Endothelial cell of umbilical vein (primary cell): ENCODE results near the gene CCSER1. TPM values are rescaled to one million over a fixed set of nuclear protein-coding genes. Genes with fewer than 3 reads are reported as not detected.

Experiments used
- BruUV-seq: library from RNA; stranded (reverse); fragments of 400-500 nt; replicated peaks from 2 replicates; lab custom pipeline; 2021; lab: Mats Ljungman, UMichigan
- CTCF ChIA-PET: fragments of 300-600, 350-600 bp; sonication (Branson Sonifier 250); formaldehyde crosslinking; loops from one replicate; lab custom pipeline; 2021; ENCODE audit warnings: antibody characterized with exemption, inconsistent platforms; lab: Charles Lee
- POLR2A ChIA-PET: fragments of 300-600, 350-600 bp; sonication (Branson Sonifier 250); formaldehyde crosslinking; loops from one replicate; lab custom pipeline; 2021; ENCODE audit warnings: antibody characterized with exemption, inconsistent platforms; lab: Charles Lee
- DNase-seq: peaks from one replicate; pipeline ENCODE4 v3.0.0-alpha.2; 2011; ENCODE audit warnings: low read depth, low spot score
- FAIRE-seq: peaks from 2 replicates; lab custom pipeline; 2011; peaks lifted over from hg19 to GRCh38; lab: Jason Lieb, UNC
- H2AFZ ChIP-seq: 2 replicates; pipeline ENCODE4 v1.6.0; 2012; ENCODE audit warnings: low read depth, low read length, control low read depth, inconsistent platforms
- H3K27ac ChIP-seq: 2 replicates; pipeline ENCODE4 v1.5.1; 2011; ENCODE audit warnings: low read depth, mild to moderate bottlenecking, control low read depth, low read length, moderate library complexity; ENCODE audit not compliant: insufficient read depth
- H3K27me3 ChIP-seq, 2 experiments: 2 replicates each; pipeline versions ENCODE4 v1.6.0 to v1.6.1; 2011; ENCODE audit warnings: low read length in 2 of 2, mixed read lengths in 1 of 2; ENCODE audit not compliant: control insufficient read depth in 2 of 2, insufficient read depth in 2 of 2
- H3K36me3 ChIP-seq, 2 experiments: 2 replicates in 1 of 2; 3 replicates in 1 of 2; pipeline ENCODE4 v1.5.1; 2011; ENCODE audit warnings: low read length in 2 of 2, mild to moderate bottlenecking in 1 of 2, moderate library complexity in 1 of 2; ENCODE audit not compliant: control insufficient read depth in 2 of 2, insufficient read depth in 2 of 2; ENCODE audit errors: extremely low read depth in 1 of 2
- H3K4me1 ChIP-seq: 3 replicates; pipeline ENCODE4 v1.5.1; 2011; ENCODE audit warnings: mild to moderate bottlenecking, low read length; ENCODE audit not compliant: control insufficient read depth, insufficient read depth; ENCODE audit errors: extremely low read depth
- H3K4me2 ChIP-seq: 2 replicates; pipeline ENCODE4 v1.6.1; 2011; ENCODE audit warnings: low read length, control low read depth, mixed read lengths; ENCODE audit not compliant: insufficient read depth
- H3K4me3 ChIP-seq, 3 experiments: fragments of 200-600 bp in 1 of 3; sonication (generic), shearing (Covaris generic) in 1 of 3; replicated peaks in 1 of 3; 2 replicates each; pipeline ENCODE4 v1.5.1; 2011 to 2016; ENCODE audit warnings: control low read depth in 3 of 3, low read length in 3 of 3, mild to moderate bottlenecking in 2 of 3, inconsistent platforms in 1 of 3, low read depth in 1 of 3, moderate library complexity in 1 of 3; ENCODE audit not compliant: insufficient read depth in 1 of 3
- H3K79me2 ChIP-seq: 2 replicates; pipeline ENCODE4 v1.6.0; 2012; ENCODE audit warnings: low read length, inconsistent platforms; ENCODE audit not compliant: control insufficient read depth, insufficient read depth
- H3K9ac ChIP-seq: replicated peaks from 2 replicates; pipeline ENCODE3; 2011; ENCODE audit warnings: low read length, control low read depth; ENCODE audit not compliant: insufficient read depth; ENCODE audit errors: extremely low read depth
- H3K9me1 ChIP-seq: replicated peaks from 3 replicates; pipeline ENCODE4 v1.6.0; 2011; ENCODE audit warnings: mild to moderate bottlenecking, low read length; ENCODE audit not compliant: control insufficient read depth, insufficient read depth; ENCODE audit errors: extremely low read depth
- H3K9me3 ChIP-seq: replicated peaks from 2 replicates; pipeline ENCODE4 v1.5.1; 2012; ENCODE audit warnings: low read length, inconsistent platforms; ENCODE audit not compliant: control insufficient read depth, insufficient read depth
- H4K20me1 ChIP-seq: replicated peaks from 2 replicates; pipeline ENCODE3; 2011; ENCODE audit warnings: mild to moderate bottlenecking, low read length; ENCODE audit not compliant: control insufficient read depth, insufficient read depth; ENCODE audit errors: extremely low read depth
- EZH2 ChIP-seq: IDR thresholded peaks from 2 replicates; pipeline ENCODE4 v1.6.1; 2012; ENCODE audit warnings: borderline replicate concordance, low read depth, mild to moderate bottlenecking, moderate library complexity, low read length, inconsistent platforms; ENCODE audit not compliant: severe bottlenecking
- FOS ChIP-seq: IDR thresholded peaks from 2 replicates; pipeline ENCODE4 v1.6.1; 2011; ENCODE audit warnings: mild to moderate bottlenecking, low read length, moderate library complexity, borderline replicate concordance; ENCODE audit not compliant: insufficient read depth
- GATA2 ChIP-seq: IDR thresholded peaks from 2 replicates; pipeline ENCODE4 v1.7.0; 2011; ENCODE audit warnings: low read depth, mild to moderate bottlenecking, moderate library complexity, mixed read lengths, low read length; ENCODE audit not compliant: insufficient read length, insufficient read depth
- JUN ChIP-seq: IDR thresholded peaks from 2 replicates; pipeline ENCODE4 v1.6.1; 2011; ENCODE audit warnings: borderline replicate concordance, low read depth; ENCODE audit not compliant: insufficient read length, insufficient read depth
- MYC ChIP-seq: IDR thresholded peaks from one replicate; pipeline ENCODE4 v1.6.1; 2011; ENCODE audit warnings: mild to moderate bottlenecking, low read depth, low read length
- POLR2A ChIP-seq: IDR thresholded peaks from 2 replicates; pipeline ENCODE4 v1.6.1; 2012; ENCODE audit warnings: low read depth, mild to moderate bottlenecking, control low read depth, low read length
- POLR2AphosphoS5 ChIP-seq: IDR thresholded peaks from 2 replicates; pipeline ENCODE4 v1.6.1; 2012; ENCODE audit warnings: low read depth, mild to moderate bottlenecking, control low read depth, low read length, moderate library complexity; ENCODE audit not compliant: insufficient read depth
- dilution Hi-C: fragments of 300-500 bp; cut with MboI; formaldehyde crosslinking; loops from one replicate; pipeline ENCODE4 v1.15.0; 2019; ENCODE audit warnings: low sequenced_read_pairs; ENCODE audit not compliant: extremely low pct_ligation_motif_present
- intact Hi-C: fragments of 100-400 bp; cut with micrococcal nuclease; formaldehyde crosslinking; loops from one replicate; pipeline ENCODE4 v1.10.0; 2022
- polyA plus RNA-seq, 4 experiments: library from polyadenylated mRNA; depleted of rRNA in 3 of 4; stranded (reverse) in 3 of 4; unstranded in 1 of 4; fragments of >200 nt; gene quantifications; 2 replicates each; pipeline versions ENCODE4 v1.2.1 to v1.2.3, GENCODE V29; 2011 to 2012; ENCODE audit warnings: missing spikeins in 1 of 4
- total RNA-seq: library from RNA; stranded (reverse); gene quantifications from 2 replicates; pipeline ENCODE4 v1.2.3, GENCODE V29; 2021
- TF ChIP-seq, protein P1 (sequence below), 2 donors: IDR thresholded peaks; 1 replicate in 1 of 2; 2 replicates in 1 of 2; pipeline ENCODE4 v1.5.1; 2011; ENCODE audit warnings: low read length in 2 of 2, mild to moderate bottlenecking in 2 of 2, moderate library complexity in 2 of 2, control low read depth in 1 of 2, inconsistent platforms in 1 of 2, low read depth in 1 of 2; ENCODE audit not compliant: insufficient read depth in 1 of 2; ENCODE audit errors: extremely low read depth in 1 of 2
- TF ChIP-seq, protein P2 (sequence below): IDR thresholded peaks from 2 replicates; pipeline ENCODE4 v1.6.1; 2011; ENCODE audit not compliant: insufficient read depth, insufficient read length

Gene CCSER1
- total and polyA plus RNA-seq, 2 donors (not counting 3 experiments of a cell fraction or from before 2014, with no cell fraction given), result 0.11 to 1.8 TPM

DNA sequence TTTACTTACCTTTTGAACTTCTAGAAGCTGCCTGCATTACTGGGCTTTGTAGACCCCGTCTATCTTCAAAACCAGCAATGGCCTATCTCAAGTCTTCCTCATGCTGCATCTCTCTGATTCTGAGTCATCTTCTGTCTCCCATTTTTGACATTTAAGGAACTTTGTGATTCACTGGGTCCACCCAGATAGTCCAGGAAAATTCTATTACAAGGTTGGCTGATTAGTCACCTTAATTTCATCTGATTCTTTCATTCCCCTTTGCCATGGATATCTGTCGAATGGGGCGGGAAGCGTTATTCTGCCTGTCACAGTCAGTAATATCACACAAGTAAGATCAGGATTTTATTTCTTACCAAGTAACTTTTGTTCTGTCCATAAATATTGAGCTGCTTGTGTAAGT is 618.0 kb downstream of the CCSER1 start:
- dilution Hi-C loops, result no loop called here
- H3K27ac ChIP-seq, result no peak overlapping the region
- CTCF ChIA-PET, result interaction anchor here (0.6 to 1.1 kb wide), 6 partner anchors 10 to 862 kb away, joined by 3 to 5 read pairs (median 3); no protein-coding TSS in a partner anchor

More for the DNA sequence above, 618.0 kb downstream of the CCSER1 start:
- H3K9ac ChIP-seq, result no peak overlapping the region
- no peak overlapping the region for H3K4me3 ChIP-seq
- H4K20me1 ChIP-seq, result no peaks in the 10 kb centered on the region
- no peak overlapping the region for H2AFZ ChIP-seq
- no peak for DNase-seq
- TF ChIP-seq GATA2 (no peak), EZH2 (no peak), POLR2A (no peak), POLR2AphosphoS5 (no peak), FOS (no peak), MYC (no peak), JUN (no peak)
- TF ChIP-seq, protein P1, sequence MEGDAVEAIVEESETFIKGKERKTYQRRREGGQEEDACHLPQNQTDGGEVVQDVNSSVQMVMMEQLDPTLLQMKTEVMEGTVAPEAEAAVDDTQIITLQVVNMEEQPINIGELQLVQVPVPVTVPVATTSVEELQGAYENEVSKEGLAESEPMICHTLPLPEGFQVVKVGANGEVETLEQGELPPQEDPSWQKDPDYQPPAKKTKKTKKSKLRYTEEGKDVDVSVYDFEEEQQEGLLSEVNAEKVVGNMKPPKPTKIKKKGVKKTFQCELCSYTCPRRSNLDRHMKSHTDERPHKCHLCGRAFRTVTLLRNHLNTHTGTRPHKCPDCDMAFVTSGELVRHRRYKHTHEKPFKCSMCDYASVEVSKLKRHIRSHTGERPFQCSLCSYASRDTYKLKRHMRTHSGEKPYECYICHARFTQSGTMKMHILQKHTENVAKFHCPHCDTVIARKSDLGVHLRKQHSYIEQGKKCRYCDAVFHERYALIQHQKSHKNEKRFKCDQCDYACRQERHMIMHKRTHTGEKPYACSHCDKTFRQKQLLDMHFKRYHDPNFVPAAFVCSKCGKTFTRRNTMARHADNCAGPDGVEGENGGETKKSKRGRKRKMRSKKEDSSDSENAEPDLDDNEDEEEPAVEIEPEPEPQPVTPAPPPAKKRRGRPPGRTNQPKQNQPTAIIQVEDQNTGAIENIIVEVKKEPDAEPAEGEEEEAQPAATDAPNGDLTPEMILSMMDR (IDR thresholded peaks at IDR 0.05; ENCODE audit: extremely low read depth in 1 of 2, insufficient read depth in 1 of 2, low read depth in 1 of 2, low read length in 2 of 2), result no peak
- TF ChIP-seq, protein P2, sequence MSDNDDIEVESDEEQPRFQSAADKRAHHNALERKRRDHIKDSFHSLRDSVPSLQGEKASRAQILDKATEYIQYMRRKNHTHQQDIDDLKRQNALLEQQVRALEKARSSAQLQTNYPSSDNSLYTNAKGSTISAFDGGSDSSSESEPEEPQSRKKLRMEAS, result no peak
- no peaks in the 10 kb centered on the region for H3K9me3 ChIP-seq
- no peak overlapping the region for H3K4me2 ChIP-seq
- no peaks in the 10 kb centered on the region for H3K27me3 ChIP-seq
- no peaks in the 10 kb centered on the region for H3K9me1 ChIP-seq
- FAIRE-seq, result no peak
- no peaks in the 10 kb centered on the region for H3K79me2 ChIP-seq
- BruUV-seq, result no TSS peak
- no peaks in the 10 kb centered on the region for H3K36me3 ChIP-seq
- intact Hi-C loops, result no loop called here
- POLR2A ChIA-PET, result no interaction called here
- no peaks in the 10 kb centered on the region for H3K4me1 ChIP-seq
